NCI-H345 (cell line): Measurements from ENCODE around the gene S100A5.
"Not testable (repeated sequence)": the region's sequence is repeated elsewhere in the genome, so short reads cannot be mapped to it uniquely, and the experiment has no call there.

Source experiments
- DNase-seq: peaks from one replicate; lab custom pipeline; 2025; lab: John Stamatoyannopoulos, UW

The S100A5 gene

GRCh38 chr1:153566414-153567371 is 26.0 kb upstream of the S100A5 start:
- DNase-seq, result peak; percentile 93

- peak; percentile 97 for DNase-seq
Measured at GRCh38 chr1:153565529-153566374, 25.0 kb upstream of the S100A5 start, which contains the start of gene S100A2. S100A2 (minus strand) TSS chr1:153565844; CDS start chr1:153563877, 1,967 bp downstream.

- no peak for DNase-seq
Measured at GRCh38 chr1:153563991-153564390, 23.3 kb upstream of the S100A5 start.

GRCh38 chr1:153563483-153563901 is 22.8 kb upstream of the S100A5 start:
- DNase-seq, result no peak

- not testable (repeated sequence) for DNase-seq
Measured at GRCh38 chr1:153562021-153562420, 21.3 kb upstream of the S100A5 start.

DNA sequence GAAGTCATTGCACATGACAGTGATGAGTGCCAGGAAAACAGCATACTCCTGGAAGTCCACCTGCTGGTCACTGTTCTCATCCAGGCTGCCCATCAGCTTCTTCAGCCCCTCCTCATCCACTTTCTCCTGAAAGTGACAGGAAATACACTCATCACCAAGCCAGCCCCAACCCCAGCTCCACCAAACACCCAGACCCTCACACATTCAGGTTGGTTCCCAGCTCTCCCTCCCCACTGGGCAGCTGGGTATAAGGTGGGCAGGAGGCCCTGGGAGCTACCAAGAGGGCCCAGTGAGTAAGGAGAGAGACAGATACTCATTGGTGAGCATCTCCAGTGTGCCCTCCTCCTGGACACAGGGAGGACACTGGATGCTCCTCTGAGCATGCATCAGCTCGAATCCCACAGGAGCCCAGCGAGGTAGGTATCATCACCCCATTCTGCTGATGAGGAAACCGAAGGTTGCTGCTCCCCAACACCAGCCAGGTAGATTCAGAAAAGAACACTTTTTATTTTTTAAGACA is 20.8 kb upstream of the S100A5 start:
- DNase-seq, result no peak

DNA sequence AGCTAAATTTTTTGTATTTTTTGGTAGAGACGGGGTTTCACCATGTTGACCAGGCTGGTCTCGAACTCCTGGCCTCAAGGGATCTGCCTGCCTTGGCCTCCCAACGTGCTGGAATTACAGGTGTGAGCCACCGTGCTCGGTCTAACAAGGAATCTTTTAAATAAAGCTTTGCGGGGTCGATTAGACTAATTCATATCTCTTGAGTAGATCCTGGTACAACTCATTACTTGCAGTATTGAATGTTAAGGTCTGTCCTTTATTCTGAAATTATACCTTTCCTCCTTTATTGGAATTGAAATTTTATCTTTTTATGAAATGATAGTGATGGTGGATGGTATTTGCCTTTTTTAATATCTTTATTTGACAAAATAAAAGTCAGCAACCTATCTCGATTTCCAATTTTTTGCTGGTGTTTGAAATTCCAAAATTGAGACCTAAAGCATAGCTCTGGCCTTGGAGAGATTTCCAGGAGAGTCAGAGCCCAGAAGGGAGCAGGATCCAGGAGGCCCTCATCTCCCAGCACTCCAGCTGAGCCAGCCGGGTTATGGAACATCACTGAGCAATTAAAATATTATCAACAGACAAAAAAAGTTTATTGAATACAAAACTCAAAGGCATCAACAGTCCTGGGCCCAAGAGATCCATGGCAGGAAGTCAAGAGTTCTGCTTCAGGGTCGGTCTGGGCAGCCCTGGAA is 20.2 kb upstream of the S100A5 start:
- no peak for DNase-seq

DNA sequence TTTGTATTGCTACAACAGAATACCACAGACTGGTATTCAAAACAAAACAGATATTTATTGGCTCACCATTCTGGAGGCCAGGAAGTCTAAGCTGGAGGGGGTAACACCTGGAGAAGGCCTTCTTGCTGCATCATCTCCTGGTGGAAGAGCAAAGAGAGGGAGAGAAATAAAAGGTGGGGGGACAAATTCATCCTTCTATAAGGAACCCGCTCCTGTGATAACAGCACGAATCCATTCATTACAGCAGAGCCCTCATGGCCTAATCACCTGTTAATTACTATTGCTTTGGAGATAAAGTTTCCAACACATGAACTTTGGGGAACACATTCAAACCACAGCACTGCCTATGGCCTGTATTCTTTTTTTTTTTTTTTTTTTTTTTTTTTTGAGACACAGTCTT is 19.5 kb upstream of the S100A5 start:
- DNase-seq, result no peak

GRCh38 chr1:153557877-153558276 is 17.1 kb upstream of the S100A5 start:
- DNase-seq, result no peak

DNA sequence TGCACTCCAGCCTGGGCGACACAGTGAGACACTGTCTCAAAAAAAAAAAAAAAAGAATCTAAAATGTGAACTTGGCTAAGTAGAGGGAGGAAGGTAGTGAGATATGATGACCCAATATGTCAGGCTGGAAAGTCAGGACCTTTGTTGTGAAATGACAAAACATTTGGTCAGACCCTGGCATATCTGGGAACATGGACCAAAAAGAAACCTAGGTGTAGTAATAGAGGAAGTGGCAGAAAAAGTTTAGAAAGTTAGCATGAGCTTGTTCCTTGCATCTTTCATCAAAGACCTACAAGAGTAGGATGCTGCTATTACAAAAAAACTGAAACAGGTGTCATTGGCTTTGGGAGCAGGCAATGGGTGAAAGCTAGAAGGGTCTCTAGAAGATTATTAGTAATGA is 15.6 kb upstream of the S100A5 start:
- no peak for DNase-seq

GRCh38 chr1:153553830-153554541 is 13.3 kb upstream of the S100A5 start:
- no peak for DNase-seq

DNA sequence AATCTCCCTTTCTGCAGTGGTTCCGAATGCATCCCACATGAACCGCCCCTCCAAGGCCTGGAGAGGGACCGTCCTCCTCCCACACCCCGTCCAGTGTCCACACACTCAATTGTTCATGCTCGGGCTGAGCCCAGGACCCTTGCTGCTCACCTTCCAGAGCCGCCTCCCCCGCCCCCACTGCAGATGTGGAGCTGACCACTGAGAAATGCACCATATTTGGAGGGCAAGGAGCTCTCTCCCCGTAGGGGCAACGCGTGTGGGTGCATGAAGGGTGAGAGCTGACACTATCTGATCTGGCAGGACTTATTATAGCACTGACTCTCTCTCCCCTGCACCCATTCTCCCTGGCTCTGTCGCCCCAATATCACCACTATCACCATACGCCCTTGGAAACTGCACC is 12.4 kb upstream of the S100A5 start:
- DNase-seq, result no peak

GRCh38 chr1:153552335-153552734 is 11.6 kb upstream of the S100A5 start:
- DNase-seq, result no peak

DNA sequence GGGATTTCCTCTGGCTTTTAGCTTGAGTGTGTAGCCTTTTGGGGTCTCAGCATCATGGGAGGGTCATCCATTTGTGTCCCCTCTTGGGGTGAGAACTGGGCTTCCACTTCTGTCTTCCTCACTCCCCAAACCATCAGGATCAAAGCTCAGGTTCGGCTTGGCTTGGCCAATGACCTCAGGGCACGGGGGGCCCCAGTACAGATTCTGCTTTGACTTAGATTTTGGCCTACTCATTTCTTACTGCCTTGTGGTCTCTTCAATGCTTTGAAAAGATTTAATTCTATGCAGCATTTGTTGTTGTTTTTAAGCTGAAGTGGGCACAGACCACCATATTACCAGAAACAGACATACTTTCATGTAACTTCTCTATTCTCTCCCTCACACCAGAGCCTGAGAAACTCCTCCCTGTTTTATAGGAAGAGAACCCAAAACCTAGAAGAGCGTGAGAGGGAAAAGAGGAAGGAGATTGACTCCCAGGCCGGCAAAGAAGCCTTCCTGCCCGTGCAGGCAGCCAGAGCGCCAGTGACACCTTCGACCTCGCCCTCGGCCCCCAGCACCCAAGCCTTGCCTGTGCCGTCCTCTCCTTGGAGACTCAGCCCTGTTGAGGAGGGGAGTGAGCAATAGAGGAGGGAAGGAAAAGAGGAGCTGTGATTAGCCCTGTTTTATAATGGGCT is 10.2 kb upstream of the S100A5 start:
- DNase-seq, result no peak

DNA sequence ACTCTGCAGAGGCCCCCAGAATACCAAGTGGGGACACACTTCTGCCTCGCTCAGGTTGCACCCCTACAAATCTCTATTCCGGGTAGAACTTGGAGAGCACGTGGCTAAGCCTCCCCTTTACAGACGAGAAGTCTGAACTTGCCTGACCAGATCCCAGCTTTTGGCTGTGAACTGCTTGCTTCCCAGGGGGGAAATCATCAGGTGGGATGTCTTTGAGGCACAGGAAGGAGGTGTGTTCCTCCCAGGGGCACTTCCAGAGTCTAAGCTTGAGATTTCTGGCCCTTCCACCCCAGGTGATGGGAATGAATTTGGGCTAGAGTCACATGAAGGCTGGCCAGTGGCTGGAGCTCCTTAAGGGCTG is 9.6 kb upstream of the S100A5 start:
- DNase-seq, result no peak

GRCh38 chr1:153549741-153550397 is 9.1 kb upstream of the S100A5 start:
- no peak for DNase-seq

GRCh38 chr1:153548722-153549688 is 8.3 kb upstream of the S100A5 start, which contains the start of gene S100A3:
S100A3 (minus strand) TSS chr1:153549258; CDS start chr1:153548485, 773 bp downstream.
- no peak for DNase-seq

- no peak for DNase-seq
Measured at GRCh38 chr1:153547560-153548551, 7.1 kb upstream of the S100A5 start.
